Erythroblast (primary cell): ENCODE measurements around the gene VWA2.

Experiments
- DNase-seq, 2 experiments: peaks; one replicate each; lab custom pipeline; 2025; lab: John Stamatoyannopoulos, UW
- GATA1 ChIP-seq: IDR thresholded peaks from 2 replicates; pipeline ENCODE4 v1.6.1; 2011; ENCODE audit warnings: low read depth, mild to moderate bottlenecking, control low read depth, low read length, moderate library complexity
- POLR2A ChIP-seq: IDR thresholded peaks from 2 replicates; pipeline ENCODE4 v1.6.1; 2011; ENCODE audit warnings: mild to moderate bottlenecking, low read length

The VWA2 gene

DNA sequence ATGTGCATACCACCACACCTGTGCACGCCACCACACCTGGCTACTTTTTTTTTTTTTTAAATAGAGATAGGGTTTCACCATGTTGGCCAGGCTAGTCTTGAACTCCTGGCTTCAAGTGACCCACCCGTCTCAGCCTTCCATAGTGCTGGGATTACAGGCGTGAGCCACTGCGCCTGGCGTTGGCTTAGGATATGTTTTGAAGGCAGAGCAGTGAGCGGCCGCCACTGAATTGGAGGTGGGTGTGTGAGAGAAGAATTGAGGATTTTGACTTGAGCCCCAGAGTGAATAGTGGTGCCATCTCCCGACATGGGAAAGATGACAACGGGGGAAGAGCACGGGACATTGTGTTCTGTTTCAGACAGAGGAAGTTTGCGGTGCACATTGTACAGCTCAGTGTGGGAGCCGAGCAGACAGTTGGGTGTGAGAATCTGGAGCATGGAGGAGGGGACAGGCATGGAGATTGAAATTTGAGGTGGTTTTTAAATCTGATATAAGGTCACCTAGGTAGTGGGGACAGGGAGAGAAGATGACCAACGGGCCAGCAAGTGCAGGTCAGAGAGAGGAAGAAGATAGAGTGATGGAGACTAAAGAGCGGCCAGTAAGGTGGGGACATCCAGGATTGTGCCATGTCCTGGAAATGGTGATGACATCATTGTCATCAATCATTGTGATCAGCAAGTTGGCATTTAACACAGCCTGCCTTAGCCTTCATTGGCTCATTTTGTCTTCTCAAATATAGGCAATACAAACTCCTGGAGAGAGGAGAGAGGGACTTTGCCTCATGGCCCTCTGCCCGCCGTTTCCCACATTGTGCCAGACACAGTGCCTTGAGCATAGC is 35.8 kb downstream of the VWA2 start:
- TF ChIP-seq POLR2A (no peak), GATA1 (no peak)
- DNase-seq: no peak

DNA sequence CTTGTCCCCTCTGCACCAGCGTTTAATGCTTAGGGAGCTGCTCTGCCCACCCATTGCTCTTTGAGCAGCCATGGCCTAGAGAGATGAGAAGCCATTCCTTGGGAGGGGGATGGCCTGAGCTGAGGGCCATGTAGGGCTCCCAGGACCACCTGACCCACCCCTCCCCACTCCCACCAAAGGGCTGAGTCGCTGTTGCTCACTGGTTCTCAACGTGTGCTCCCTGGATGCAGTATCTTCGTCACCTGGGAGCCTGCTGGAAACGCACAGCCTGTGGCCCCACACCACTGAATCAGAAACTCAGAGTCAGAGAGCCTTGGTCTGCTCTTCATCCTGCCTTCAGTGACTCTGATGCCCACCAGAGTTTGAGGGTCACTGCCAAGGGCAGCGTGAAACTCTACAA is 37.0 kb downstream of the VWA2 start:
- no peak for DNase-seq
- no peak for TF ChIP-seq POLR2A

DNA sequence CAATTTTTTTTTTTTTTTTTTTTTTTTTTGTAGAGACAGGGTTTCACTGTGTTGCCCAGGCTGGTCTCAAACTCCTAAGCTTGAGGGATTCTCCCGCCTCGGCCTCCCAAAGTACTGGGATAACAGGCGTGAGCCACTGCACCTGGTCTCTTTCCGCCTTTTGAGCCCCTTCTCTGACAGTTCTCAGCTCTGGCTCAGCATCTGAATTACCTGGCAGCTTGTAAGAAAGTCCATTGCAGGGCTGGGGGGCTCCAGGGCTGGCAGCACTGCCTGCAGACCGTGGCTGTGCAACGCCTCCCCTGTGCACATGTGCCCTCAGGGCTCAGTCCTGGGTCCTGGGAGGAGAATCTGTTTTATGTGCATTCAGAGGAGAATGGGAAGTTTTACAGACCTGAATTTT is 37.6 kb downstream of the VWA2 start:
- TF ChIP-seq GATA1: no peak
- no peak for TF ChIP-seq POLR2A

GRCh38 chr10:114278140-114278883 is 39.3 kb downstream of the VWA2 start:
- DNase-seq: no peak
- TF ChIP-seq GATA1 (no peak), POLR2A (no peak)

More for the DNA sequence above, 37.6 kb downstream of the VWA2 start:
- no peak for DNase-seq

GRCh38 chr10:114278884-114279191 is 39.8 kb downstream of the VWA2 start:
- no peak for DNase-seq
- TF ChIP-seq POLR2A: no peak
- TF ChIP-seq GATA1: no peak

DNA sequence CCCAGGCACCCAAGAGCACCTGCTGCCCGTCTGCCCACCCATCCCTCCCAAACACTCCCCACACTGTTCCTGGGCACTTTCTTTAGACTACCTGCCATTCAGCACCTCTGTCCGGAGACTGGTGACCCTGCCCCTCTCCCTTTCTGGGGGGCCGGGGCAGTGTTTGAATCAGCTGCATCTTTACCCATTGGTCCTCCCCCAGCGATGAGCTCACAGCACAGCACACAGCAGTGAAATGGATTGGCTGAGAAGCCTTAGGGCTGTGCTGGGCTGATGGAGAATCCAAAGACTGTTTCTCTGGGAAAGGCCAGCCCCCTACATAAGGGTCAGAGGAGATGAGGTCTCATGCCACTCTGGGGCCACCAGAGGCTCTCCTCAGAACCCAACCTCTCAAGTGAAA is 40.2 kb downstream of the VWA2 start:
- no peak for TF ChIP-seq POLR2A
- TF ChIP-seq GATA1: no peak
- no peak for DNase-seq

DNA sequence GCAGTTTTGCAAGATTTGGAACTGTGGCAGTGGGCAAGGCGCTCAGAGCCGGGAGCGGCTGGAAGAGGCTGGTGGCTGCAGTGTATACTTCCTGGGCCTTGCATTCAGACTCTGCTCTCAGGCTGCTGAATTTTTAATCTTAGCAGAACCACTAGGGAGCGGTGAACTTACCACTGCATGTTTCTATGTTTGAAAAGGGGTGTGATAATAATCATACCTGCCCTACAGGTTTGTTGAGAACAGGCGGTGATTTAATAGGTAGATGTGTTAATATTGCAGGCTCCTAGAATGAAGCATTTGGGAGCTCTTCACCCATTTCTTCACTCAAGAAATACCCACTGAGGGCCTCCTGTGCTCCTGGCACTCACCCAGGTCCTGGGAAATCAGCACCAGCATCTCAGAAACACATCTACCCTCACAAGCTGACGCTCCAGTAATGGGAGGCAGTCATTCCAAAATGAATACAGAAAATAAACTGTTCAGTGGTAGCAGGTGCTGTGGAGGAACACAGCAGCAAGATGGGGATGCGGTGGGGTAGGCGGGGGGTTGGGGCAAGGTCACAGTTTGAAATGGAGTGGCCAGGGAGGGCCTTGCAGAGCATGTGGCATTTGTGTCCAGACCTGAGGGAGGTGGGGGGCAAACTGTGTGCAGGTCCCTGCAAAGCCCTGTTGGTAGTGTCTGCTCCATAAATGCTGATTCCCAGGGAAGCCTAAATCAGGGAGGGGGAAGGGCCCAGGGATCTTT is 41.0 kb downstream of the VWA2 start:
- no peak for TF ChIP-seq POLR2A
- no peak for TF ChIP-seq GATA1

GRCh38 chr10:114281006-114281405 is 42.0 kb downstream of the VWA2 start:
- DNase-seq: no peak
- TF ChIP-seq GATA1 (no peak), POLR2A (no peak)

More for the DNA sequence above, 41.0 kb downstream of the VWA2 start:
- no peak for DNase-seq

GRCh38 chr10:114281461-114281860 is 42.4 kb downstream of the VWA2 start:
- no peak for DNase-seq
- TF ChIP-seq POLR2A (no peak), GATA1 (no peak)

DNA sequence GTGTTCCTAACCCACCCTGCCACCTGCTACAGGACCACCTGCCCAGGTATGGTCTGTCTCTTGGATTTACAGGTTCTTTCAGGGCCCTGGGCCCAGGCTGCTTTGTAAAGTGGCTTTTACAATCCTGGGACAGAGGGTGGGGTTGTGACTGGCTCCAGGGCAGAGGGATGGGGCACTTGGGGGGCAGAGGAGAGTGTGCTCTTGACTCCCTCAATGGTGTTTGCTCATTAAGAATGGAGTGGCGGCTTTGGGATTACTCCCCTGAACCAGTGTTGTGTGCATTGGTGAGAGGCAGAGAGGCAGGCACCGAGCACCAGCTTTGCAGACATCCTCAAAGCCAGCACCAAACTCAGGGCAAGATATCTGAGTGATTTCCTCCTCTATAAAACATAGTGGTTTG is 43.5 kb downstream of the VWA2 start:
- TF ChIP-seq GATA1 (no peak), POLR2A (no peak)
- no peak for DNase-seq

GRCh38 chr10:114283091-114283490 is 44.0 kb downstream of the VWA2 start:
- TF ChIP-seq POLR2A (no peak), GATA1 (no peak)
- DNase-seq: no peak

- DNase-seq: no peak
- TF ChIP-seq GATA1 (no peak), POLR2A (no peak)
These were observed 44.6 kb downstream of the VWA2 start for GRCh38 chr10:114283535-114284234.

DNA sequence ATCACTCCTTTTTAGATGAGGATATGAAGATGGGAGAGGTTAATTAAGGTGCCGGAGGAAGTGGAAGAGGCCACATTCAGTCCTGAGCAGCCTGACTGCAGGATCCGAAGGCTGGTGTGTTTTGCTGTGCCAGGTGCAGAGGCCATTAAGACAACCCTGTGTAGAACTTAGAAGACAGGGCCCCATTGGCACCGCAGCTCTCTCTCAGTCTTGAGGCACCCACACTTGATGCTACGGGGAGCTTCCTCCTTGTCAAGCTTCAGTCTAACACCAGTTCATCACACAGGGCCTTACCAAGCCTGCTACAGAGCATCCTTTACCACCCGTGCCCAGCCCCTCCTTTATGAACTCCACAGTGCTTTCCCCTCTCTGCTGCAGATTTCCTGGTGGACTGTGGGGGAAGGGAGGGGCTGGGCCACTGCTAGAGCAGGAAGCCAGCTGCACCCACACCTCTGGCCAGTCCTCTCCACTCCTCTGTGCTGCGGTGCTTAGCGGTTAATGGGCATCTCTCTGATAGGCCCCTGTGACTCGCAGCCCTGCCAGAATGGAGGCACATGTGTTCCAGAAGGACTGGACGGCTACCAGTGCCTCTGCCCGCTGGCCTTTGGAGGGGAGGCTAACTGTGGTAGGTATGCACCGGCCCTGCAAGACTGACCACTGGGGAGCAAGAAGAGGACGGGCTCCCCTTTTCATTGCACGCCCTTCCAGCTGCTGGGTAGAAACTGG is 45.5 kb downstream of the VWA2 start:
- no peak for DNase-seq
- TF ChIP-seq POLR2A (no peak), GATA1 (no peak)
